C4-2B (cell line): Measurements from ENCODE around the gene C11orf65.

ENCODE experiments used
- ZFX ChIP-seq: fragments of 450-650 bp; IDR thresholded peaks from 2 replicates; pipeline ENCODE4 v1.6.1; 2017
- TF ChIP-seq, protein P1 (sequence below): fragments of 450-650 bp; conservative IDR thresholded peaks from 2 replicates; pipeline ENCODE4 v1.5.1; 2017; ENCODE audit warnings: mild to moderate bottlenecking

- TF ChIP-seq, protein P1, sequence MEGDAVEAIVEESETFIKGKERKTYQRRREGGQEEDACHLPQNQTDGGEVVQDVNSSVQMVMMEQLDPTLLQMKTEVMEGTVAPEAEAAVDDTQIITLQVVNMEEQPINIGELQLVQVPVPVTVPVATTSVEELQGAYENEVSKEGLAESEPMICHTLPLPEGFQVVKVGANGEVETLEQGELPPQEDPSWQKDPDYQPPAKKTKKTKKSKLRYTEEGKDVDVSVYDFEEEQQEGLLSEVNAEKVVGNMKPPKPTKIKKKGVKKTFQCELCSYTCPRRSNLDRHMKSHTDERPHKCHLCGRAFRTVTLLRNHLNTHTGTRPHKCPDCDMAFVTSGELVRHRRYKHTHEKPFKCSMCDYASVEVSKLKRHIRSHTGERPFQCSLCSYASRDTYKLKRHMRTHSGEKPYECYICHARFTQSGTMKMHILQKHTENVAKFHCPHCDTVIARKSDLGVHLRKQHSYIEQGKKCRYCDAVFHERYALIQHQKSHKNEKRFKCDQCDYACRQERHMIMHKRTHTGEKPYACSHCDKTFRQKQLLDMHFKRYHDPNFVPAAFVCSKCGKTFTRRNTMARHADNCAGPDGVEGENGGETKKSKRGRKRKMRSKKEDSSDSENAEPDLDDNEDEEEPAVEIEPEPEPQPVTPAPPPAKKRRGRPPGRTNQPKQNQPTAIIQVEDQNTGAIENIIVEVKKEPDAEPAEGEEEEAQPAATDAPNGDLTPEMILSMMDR, result no peak
- TF ChIP-seq ZFX, result no peak
Observed at GRCh38 chr11:108500721-108501120, 33.4 kb upstream of the C11orf65 start.
